Activated T-helper 1 cell treated with anti-CD3 and anti-CD28 coated beads, Interleukin-12 subunit alpha, Interleukin-12 subunit beta, Interleukin-2, Interleukin-4 antibody, amounts not matched to agents 30 ng/mL and 10 ng/mL and 1 ng/mL, durations not matched to agents 14 hours and 24 hours and 36 hours (primary cell): ENCODE data around the gene GPRIN2. TPM values are rescaled to one million over a fixed set of nuclear protein-coding genes. Genes with fewer than 3 reads are reported as not detected.
A peak's percentile ranks its signal among the peaks of the same experiment; 100 is the strongest.

Experiments used
- DNase-seq: peaks from one replicate; pipeline ENCODE4 v3.0.0; 2021; ENCODE audit warnings: low spot score
- H3K27ac Mint-ChIP-seq: one replicate; pipeline ENCODE4 v1.8.0; 2021; ENCODE audit warnings: mild to moderate bottlenecking, mixed read lengths
- H3K27me3 Mint-ChIP-seq: one replicate; pipeline ENCODE4 v1.8.0; 2022; ENCODE audit warnings: mild to moderate bottlenecking, moderate library complexity, mixed read lengths; ENCODE audit not compliant: insufficient read depth
- H3K36me3 Mint-ChIP-seq: one replicate; pipeline ENCODE4 v1.8.0; 2021; ENCODE audit warnings: low read depth, mixed read lengths
- H3K4me1 Mint-ChIP-seq: one replicate; pipeline ENCODE4 v1.8.0; 2021; ENCODE audit warnings: low read depth, mixed read lengths
- H3K4me3 Mint-ChIP-seq: one replicate; pipeline ENCODE4 v1.8.0; 2021; ENCODE audit warnings: mild to moderate bottlenecking, moderate library complexity, mixed read lengths
- H3K9me3 Mint-ChIP-seq: one replicate; pipeline ENCODE4 v1.8.0; 2021; ENCODE audit warnings: mixed read lengths
- intact Hi-C: fragments of 100-400 bp; cut with micrococcal nuclease; formaldehyde crosslinking; loops from one replicate; pipeline ENCODE4 v1.15.1; 2024
- total RNA-seq: library from RNA; stranded (reverse); gene quantifications from 2 replicates; pipeline ENCODE4 v1.2.3, GENCODE V29; 2022

Gene GPRIN2
- total RNA-seq, 1 donor from 2014 or later: not detected

GRCh38 chr10:46558392-46559185, 2.1 kb upstream of the GPRIN2 start:
- Mint-ChIP-seq H3K27me3 (peaks cover 6% of the 10 kb centered on the region), H3K36me3 (no peaks in the 10 kb centered on the region), H3K4me3 (no peak overlapping the region), H3K4me1 (no peaks in the 10 kb centered on the region), H3K27ac (no peak overlapping the region), H3K9me3 (no peaks in the 10 kb centered on the region)
- intact Hi-C loops: no loop called here
- no peak for DNase-seq

GRCh38 chr10:46558122-46558391, 1.6 kb upstream of the GPRIN2 start:
- intact Hi-C loops: no loop called here

GRCh38 chr10:46557319-46558121, 1.1 kb upstream of the GPRIN2 start:
- no peak overlapping the region for H3K4me3 Mint-ChIP-seq
- intact Hi-C loops: no loop called here

More at GRCh38 chr10:46558122-46558391, 1.6 kb upstream of the GPRIN2 start:
- Mint-ChIP-seq H3K4me3 (no peak overlapping the region), H3K27ac (no peak overlapping the region), H3K9me3 (no peaks in the 10 kb centered on the region), H3K27me3 (peaks cover 6% of the 10 kb centered on the region), H3K36me3 (no peaks in the 10 kb centered on the region), H3K4me1 (no peaks in the 10 kb centered on the region)
- no peak for DNase-seq

GRCh38 chr10:46555713-46556514, 544 bp downstream of the GPRIN2 start:
- no peaks in the 10 kb centered on the region for H3K36me3 Mint-ChIP-seq
- DNase-seq: no peak
- no peaks in the 10 kb centered on the region for H3K4me1 Mint-ChIP-seq
- H3K9me3 Mint-ChIP-seq: no peaks in the 10 kb centered on the region
- intact Hi-C loops: no loop called here
- H3K27ac Mint-ChIP-seq: no peak overlapping the region
- no peak overlapping the region for H3K4me3 Mint-ChIP-seq
- peaks cover 6% of the 10 kb centered on the region for H3K27me3 Mint-ChIP-seq

More at GRCh38 chr10:46557319-46558121, 1.1 kb upstream of the GPRIN2 start:
- Mint-ChIP-seq H3K36me3 (no peaks in the 10 kb centered on the region), H3K27ac (no peak overlapping the region), H3K9me3 (no peaks in the 10 kb centered on the region), H3K27me3 (peaks cover 6% of the 10 kb centered on the region), H3K4me1 (no peaks in the 10 kb centered on the region)
- DNase-seq: no peak

GRCh38 chr10:46555366-46555712, 1.1 kb downstream of the GPRIN2 start:
- Mint-ChIP-seq H3K9me3 (no peaks in the 10 kb centered on the region), H3K36me3 (no peaks in the 10 kb centered on the region), H3K4me3 (no peak overlapping the region), H3K4me1 (no peaks in the 10 kb centered on the region), H3K27me3 (peaks cover 6% of the 10 kb centered on the region), H3K27ac (no peak overlapping the region)
- intact Hi-C loops: no loop called here
- no peak for DNase-seq

- Mint-ChIP-seq H3K27me3 (peaks cover 6% of the 10 kb centered on the region), H3K27ac (no peak overlapping the region), H3K36me3 (no peaks in the 10 kb centered on the region), H3K4me3 (no peak overlapping the region), H3K9me3 (no peaks in the 10 kb centered on the region), H3K4me1 (no peaks in the 10 kb centered on the region)
- intact Hi-C loops: no loop called here
- no peak for DNase-seq
Observed at GRCh38 chr10:46554166-46554781, 2.2 kb downstream of the GPRIN2 start.

- Mint-ChIP-seq H3K4me1 (no peaks in the 10 kb centered on the region), H3K9me3 (no peaks in the 10 kb centered on the region), H3K27me3 (peaks cover 6% of the 10 kb centered on the region), H3K36me3 (no peaks in the 10 kb centered on the region), H3K27ac (no peak overlapping the region), H3K4me3 (no peak overlapping the region)
- intact Hi-C loops: no loop called here
- DNase-seq: peak; percentile 0
Observed at GRCh38 chr10:46553238-46554049, 3.0 kb downstream of the GPRIN2 start.

- no peak overlapping the region for H3K4me3 Mint-ChIP-seq
- H3K27ac Mint-ChIP-seq: no peak overlapping the region
- no peak for DNase-seq
- no peaks in the 10 kb centered on the region for H3K36me3 Mint-ChIP-seq
- H3K9me3 Mint-ChIP-seq: no peaks in the 10 kb centered on the region
- intact Hi-C loops: no loop called here
- H3K27me3 Mint-ChIP-seq: peaks cover 6% of the 10 kb centered on the region
- H3K4me1 Mint-ChIP-seq: no peaks in the 10 kb centered on the region
Observed at GRCh38 chr10:46552526-46553237, 3.8 kb downstream of the GPRIN2 start.

GRCh38 chr10:46551701-46552525, 4.5 kb downstream of the GPRIN2 start:
- DNase-seq: peak; percentile 1
- peaks cover 6% of the 10 kb centered on the region for H3K27me3 Mint-ChIP-seq
- no peaks in the 10 kb centered on the region for H3K4me1 Mint-ChIP-seq
- H3K9me3 Mint-ChIP-seq: no peaks in the 10 kb centered on the region
- H3K36me3 Mint-ChIP-seq: no peaks in the 10 kb centered on the region
- no peak overlapping the region for H3K4me3 Mint-ChIP-seq
- H3K27ac Mint-ChIP-seq: no peak overlapping the region
- intact Hi-C loops: no loop called here

- no peak for DNase-seq
- Mint-ChIP-seq H3K27me3 (peaks cover 4% of the 10 kb centered on the region), H3K27ac (no peak overlapping the region), H3K4me3 (no peak overlapping the region), H3K36me3 (no peaks in the 10 kb centered on the region), H3K9me3 (no peaks in the 10 kb centered on the region), H3K4me1 (no peaks in the 10 kb centered on the region)
- intact Hi-C loops: no loop called here
Observed at GRCh38 chr10:46550795-46551700, 5.4 kb downstream of the GPRIN2 start.
